ENCODE measurements around the gene ETV6.

DNA sequence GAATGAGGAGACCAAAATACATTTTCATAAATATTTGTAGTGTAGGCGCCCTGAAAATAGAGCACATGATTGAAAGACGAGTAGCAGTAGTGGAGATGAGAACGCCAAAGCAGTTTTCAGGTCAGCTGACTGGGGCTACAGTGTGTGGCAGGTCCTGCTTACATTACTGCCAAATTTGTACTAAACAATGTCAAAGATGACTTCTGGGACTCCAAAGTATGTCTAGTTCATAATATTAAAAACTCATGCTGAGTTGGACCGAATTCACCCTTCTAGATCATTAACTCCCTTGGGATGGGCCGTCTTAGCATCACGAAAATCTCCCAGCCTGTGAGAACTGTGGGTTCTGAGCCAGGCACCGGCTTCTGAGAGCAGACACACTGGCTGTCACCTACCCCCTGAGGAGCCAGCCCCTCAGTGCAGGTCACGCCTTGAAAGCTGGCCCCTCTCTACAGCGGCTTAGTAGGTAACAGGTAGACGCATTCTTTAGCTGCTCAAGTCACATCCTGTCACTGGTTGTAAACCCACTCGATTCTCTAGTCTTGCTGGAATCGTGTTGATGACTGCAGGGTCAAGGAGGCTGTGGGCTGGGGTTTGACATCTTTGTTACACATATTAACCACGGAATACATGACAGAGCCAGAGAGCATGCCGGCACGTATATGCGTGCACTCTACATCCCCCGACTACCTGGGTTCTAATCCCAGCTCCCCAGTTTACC, 210.4 kb downstream of the ETV6 start:
- TF ChIP-seq, protein P1, sequence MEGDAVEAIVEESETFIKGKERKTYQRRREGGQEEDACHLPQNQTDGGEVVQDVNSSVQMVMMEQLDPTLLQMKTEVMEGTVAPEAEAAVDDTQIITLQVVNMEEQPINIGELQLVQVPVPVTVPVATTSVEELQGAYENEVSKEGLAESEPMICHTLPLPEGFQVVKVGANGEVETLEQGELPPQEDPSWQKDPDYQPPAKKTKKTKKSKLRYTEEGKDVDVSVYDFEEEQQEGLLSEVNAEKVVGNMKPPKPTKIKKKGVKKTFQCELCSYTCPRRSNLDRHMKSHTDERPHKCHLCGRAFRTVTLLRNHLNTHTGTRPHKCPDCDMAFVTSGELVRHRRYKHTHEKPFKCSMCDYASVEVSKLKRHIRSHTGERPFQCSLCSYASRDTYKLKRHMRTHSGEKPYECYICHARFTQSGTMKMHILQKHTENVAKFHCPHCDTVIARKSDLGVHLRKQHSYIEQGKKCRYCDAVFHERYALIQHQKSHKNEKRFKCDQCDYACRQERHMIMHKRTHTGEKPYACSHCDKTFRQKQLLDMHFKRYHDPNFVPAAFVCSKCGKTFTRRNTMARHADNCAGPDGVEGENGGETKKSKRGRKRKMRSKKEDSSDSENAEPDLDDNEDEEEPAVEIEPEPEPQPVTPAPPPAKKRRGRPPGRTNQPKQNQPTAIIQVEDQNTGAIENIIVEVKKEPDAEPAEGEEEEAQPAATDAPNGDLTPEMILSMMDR (IDR thresholded peaks at IDR 0.05) = no peak
- no peak for TF ChIP-seq POLR2A (IDR thresholded peaks at IDR 0.05)

Measured in uterus (tissue), 2 donors.